HG02981 (cell line): ENCODE data around the gene CHST15.
"Not testable (repeated sequence)": the region's sequence is repeated elsewhere in the genome, so short reads cannot be mapped to it uniquely, and the experiment has no call there.

Experiments used
- ATAC-seq: cut with Tn5 transposase; IDR thresholded peaks from one replicate; pipeline ENCODE4 v1.9.1; 2021; ENCODE audit warnings: mild to moderate bottlenecking, moderate library complexity; ENCODE audit not compliant: unreplicated experiment

Gene CHST15

GRCh38 chr10:124048371-124049290 lies 44.8 kb downstream of the CHST15 start:
- no peak for ATAC-seq

- ATAC-seq = no peak
Observed at GRCh38 chr10:124047427-124048152, 45.8 kb downstream of the CHST15 start.

GRCh38 chr10:124045801-124046355 lies 47.5 kb downstream of the CHST15 start:
- ATAC-seq = no peak

- no peak for ATAC-seq
Observed at GRCh38 chr10:124045276-124045675, 48.1 kb downstream of the CHST15 start.

GRCh38 chr10:124044143-124044862 lies 49.1 kb downstream of the CHST15 start:
- no peak for ATAC-seq

GRCh38 chr10:124043310-124044142 lies 49.9 kb downstream of the CHST15 start:
- peak; percentile 75 for ATAC-seq

GRCh38 chr10:124042656-124043309 lies 50.6 kb downstream of the CHST15 start:
- ATAC-seq = no peak

GRCh38 chr10:124041675-124042445 lies 51.5 kb downstream of the CHST15 start:
- ATAC-seq = no peak

GRCh38 chr10:124040451-124041188 lies 52.8 kb downstream of the CHST15 start:
- no peak for ATAC-seq

- no peak for ATAC-seq
Observed at GRCh38 chr10:124039483-124040013, 53.9 kb downstream of the CHST15 start.

GRCh38 chr10:124037784-124038183 lies 55.6 kb downstream of the CHST15 start:
- no peak for ATAC-seq

GRCh38 chr10:124037286-124037685 lies 56.1 kb downstream of the CHST15 start:
- ATAC-seq = no peak

GRCh38 chr10:124036746-124037145 lies 56.7 kb downstream of the CHST15 start:
- ATAC-seq = no peak

- peak; percentile 98 for ATAC-seq
Observed at GRCh38 chr10:124035928-124036558, 57.4 kb downstream of the CHST15 start.

- ATAC-seq = no peak
Observed at GRCh38 chr10:124035306-124035927, 58.0 kb downstream of the CHST15 start.

- ATAC-seq = not testable (repeated sequence)
Observed at GRCh38 chr10:124034576-124035305, 58.7 kb downstream of the CHST15 start.
